Suprapubic skin (tissue), 4 donors: ENCODE data around the gene MAPK13. TPM values are rescaled to one million over a fixed set of nuclear protein-coding genes. Genes with fewer than 3 reads are reported as not detected.

Experiments
- DNase-seq, 2 donors: peaks; one replicate each; pipeline ENCODE4 v3.0.0-alpha.2; 2019; ENCODE audit warnings: low spot score in 2 of 2
- H3K27ac ChIP-seq: fragments of 200-600 bp; sonication (generic); one replicate; pipeline ENCODE4 v1.5.1; 2019
- H3K27me3 ChIP-seq: fragments of 200-600 bp; sonication (generic); one replicate; pipeline ENCODE4 v1.5.1; 2019
- H3K36me3 ChIP-seq: fragments of 200-600 bp; sonication (generic); one replicate; pipeline ENCODE4 v1.5.1; 2019
- H3K4me1 ChIP-seq: fragments of 200-600 bp; sonication (generic); one replicate; pipeline ENCODE4 v1.5.1; 2019
- H3K4me3 ChIP-seq: fragments of 200-600 bp; sonication (generic); one replicate; pipeline ENCODE4 v1.5.1; 2019; ENCODE audit warnings: mild to moderate bottlenecking
- H3K9me3 ChIP-seq: fragments of 200-600 bp; sonication (generic); one replicate; pipeline ENCODE4 v1.5.1; 2019
- EP300 ChIP-seq: sonication (generic); formaldehyde crosslinking; IDR thresholded peaks from one replicate; pipeline ENCODE4 v1.6.1; 2017; ENCODE audit warnings: antibody characterized with exemption
- POLR2A ChIP-seq, 2 donors: fragments of 450-650 bp; IDR thresholded peaks; one replicate each; pipeline ENCODE4 v1.6.1; 2017; ENCODE audit warnings: antibody characterized with exemption in 2 of 2, mild to moderate bottlenecking in 2 of 2, moderate library complexity in 2 of 2
- POLR2AphosphoS5 ChIP-seq, 3 donors: sonication (generic); formaldehyde crosslinking; IDR thresholded peaks; one replicate each; pipeline ENCODE4 v1.6.1; 2017; ENCODE audit warnings: antibody characterized with exemption in 3 of 3
- WGBS: methylation state at CpG from one replicate; pipeline ENCODE4 v1.1.5; 2018; 5-methylcytosine and 5-hydroxymethylcytosine counted together
- total RNA-seq, 4 donors: library from RNA; depleted of rRNA; stranded (reverse); fragments of >200 nt; gene quantifications; one replicate each; pipeline ENCODE4 v1.1.0, GENCODE V29; 2016
- TF ChIP-seq, protein P1 (sequence below), 2 donors: fragments of 200-600 bp in 1 of 2; fragments of 450-650 bp in 1 of 2; sonication (generic) in 1 of 2; IDR thresholded peaks; one replicate each; pipeline ENCODE4 v1.5.1; 2016 to 2019; ENCODE audit warnings: antibody characterized with exemption in 2 of 2, mild to moderate bottlenecking in 1 of 2, moderate library complexity in 1 of 2

The MAPK13 gene
- total RNA-seq, 4 donors from 2014 or later = 72.5 to 109 (median 105) TPM

DNA sequence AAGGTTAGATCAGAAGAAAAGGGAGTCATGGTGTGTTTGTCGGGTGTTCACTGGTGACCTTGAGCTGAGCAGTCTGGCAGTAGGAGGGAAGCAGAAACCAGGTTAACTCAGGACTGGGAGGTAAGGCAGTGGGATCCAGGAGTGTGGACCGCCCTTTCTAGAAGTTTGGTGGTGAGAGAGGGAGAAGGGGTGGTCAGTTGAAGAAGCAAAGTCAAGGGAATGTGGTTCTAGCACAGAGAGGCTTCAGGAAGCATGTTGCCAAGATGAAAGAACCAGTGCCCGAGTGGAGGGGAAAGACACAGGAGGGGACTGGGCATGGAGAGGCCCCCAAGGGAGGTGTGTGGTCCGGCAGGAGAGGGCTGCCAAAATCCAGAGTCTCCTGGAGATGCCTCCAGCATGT is 3.6 kb downstream of the MAPK13 start:
- Histone ChIP-seq H3K27me3 (no peaks in the 10 kb centered on the region), H3K4me1 (peaks cover 52% of the 10 kb centered on the region), H3K36me3 (peaks cover 23% of the 10 kb centered on the region)

DNA sequence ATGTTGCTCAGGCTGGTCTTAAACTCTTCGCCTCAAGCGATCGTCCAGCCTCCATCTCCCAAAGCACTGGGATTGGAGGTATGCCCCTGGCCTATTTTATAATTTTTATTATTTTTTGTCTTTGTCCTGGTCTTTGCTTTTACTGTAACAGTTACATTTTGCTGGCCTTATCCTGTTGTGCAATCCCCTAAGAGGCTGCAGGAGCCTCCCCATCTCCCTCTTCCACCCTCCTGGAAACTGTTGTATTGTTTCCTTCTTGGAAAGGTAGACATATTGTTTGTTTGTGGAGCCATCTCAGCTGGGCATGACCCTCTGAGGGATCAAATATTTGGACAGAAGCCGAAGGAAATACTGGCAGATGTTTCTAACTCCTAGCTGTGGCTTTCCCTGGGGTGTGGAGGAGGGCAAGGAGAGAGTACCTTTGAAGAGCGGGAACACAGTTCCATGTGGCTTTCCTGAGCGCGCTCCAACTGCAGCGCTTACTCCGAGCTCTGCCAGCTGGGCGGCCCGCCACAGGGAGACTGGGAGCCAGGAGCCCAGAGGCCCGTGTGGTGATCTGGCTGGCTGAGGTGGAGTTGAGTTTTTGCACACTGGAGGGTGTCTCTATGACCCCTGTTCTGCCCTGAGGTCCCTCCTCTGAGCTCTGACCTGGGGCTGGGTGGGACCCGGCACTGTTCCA is 4.9 kb downstream of the MAPK13 start:
- no peak overlapping the region for H3K27ac ChIP-seq
- WGBS = 61% methylated on average over 9 of the region's 13 CpGs
- no peaks in the 10 kb centered on the region for H3K9me3 ChIP-seq

More for the DNA sequence above, 3.6 kb downstream of the MAPK13 start:
- whole genome bisulfite sequencing = 82% methylated on average over 4 of the region's 4 CpGs
- no peak overlapping the region for H3K4me3 ChIP-seq
- H3K27ac ChIP-seq = peak overlapping the region; percentile 22
- TF ChIP-seq, protein P1, sequence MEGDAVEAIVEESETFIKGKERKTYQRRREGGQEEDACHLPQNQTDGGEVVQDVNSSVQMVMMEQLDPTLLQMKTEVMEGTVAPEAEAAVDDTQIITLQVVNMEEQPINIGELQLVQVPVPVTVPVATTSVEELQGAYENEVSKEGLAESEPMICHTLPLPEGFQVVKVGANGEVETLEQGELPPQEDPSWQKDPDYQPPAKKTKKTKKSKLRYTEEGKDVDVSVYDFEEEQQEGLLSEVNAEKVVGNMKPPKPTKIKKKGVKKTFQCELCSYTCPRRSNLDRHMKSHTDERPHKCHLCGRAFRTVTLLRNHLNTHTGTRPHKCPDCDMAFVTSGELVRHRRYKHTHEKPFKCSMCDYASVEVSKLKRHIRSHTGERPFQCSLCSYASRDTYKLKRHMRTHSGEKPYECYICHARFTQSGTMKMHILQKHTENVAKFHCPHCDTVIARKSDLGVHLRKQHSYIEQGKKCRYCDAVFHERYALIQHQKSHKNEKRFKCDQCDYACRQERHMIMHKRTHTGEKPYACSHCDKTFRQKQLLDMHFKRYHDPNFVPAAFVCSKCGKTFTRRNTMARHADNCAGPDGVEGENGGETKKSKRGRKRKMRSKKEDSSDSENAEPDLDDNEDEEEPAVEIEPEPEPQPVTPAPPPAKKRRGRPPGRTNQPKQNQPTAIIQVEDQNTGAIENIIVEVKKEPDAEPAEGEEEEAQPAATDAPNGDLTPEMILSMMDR (IDR thresholded peaks at IDR 0.05) = no peak
- peak in 1 of 2 donors; percentile 13 for DNase-seq
- no peaks in the 10 kb centered on the region for H3K9me3 ChIP-seq

DNA sequence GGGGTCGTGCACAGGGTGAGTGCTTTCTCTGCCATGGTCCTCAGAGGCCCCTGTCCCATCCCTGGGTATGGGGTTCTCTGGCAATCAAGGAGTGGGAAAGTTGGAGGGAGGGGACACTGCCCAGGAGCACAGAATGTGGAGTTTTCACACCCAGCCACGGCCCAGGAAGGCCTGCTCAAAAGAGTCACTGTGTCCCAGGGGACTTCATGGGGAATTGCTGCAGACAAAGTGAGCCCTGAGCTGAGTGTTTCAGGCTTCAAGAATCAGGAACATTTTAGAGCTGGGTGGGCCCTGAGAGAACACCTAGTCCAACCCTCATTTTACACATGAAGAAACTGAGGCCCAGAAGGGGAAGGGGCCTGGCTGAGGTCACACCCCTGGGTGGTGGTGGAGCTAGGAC is 5.7 kb downstream of the MAPK13 start:
- WGBS = 100% methylated on average over 2 of the region's 2 CpGs
- Histone ChIP-seq H3K4me1 (peaks cover 40% of the 10 kb centered on the region), H3K27me3 (no peaks in the 10 kb centered on the region), H3K4me3 (no peak overlapping the region), H3K36me3 (peaks cover 37% of the 10 kb centered on the region), H3K27ac (no peak overlapping the region), H3K9me3 (no peaks in the 10 kb centered on the region)
- TF ChIP-seq POLR2AphosphoS5 (IDR thresholded peaks at IDR 0.05) (no peak), EP300 (no peak), POLR2A (IDR thresholded peaks at IDR 0.05) (no peak)
- TF ChIP-seq, protein P1 (IDR thresholded peaks at IDR 0.05) = no peak
- DNase-seq = peak in 1 of 2 donors; percentile 44

More for the DNA sequence above, 4.9 kb downstream of the MAPK13 start:
- no peaks in the 10 kb centered on the region for H3K27me3 ChIP-seq
- peak in 1 of 2 donors; percentile 56 for DNase-seq
- H3K4me1 ChIP-seq = peaks cover 46% of the 10 kb centered on the region
- TF ChIP-seq EP300 (no peak), POLR2AphosphoS5 (IDR thresholded peaks at IDR 0.05) (no peak), POLR2A (IDR thresholded peaks at IDR 0.05) (no peak)
- TF ChIP-seq, protein P1 (IDR thresholded peaks at IDR 0.05) = no peak
- peaks cover 36% of the 10 kb centered on the region for H3K36me3 ChIP-seq
- H3K4me3 ChIP-seq = no peak overlapping the region

DNA sequence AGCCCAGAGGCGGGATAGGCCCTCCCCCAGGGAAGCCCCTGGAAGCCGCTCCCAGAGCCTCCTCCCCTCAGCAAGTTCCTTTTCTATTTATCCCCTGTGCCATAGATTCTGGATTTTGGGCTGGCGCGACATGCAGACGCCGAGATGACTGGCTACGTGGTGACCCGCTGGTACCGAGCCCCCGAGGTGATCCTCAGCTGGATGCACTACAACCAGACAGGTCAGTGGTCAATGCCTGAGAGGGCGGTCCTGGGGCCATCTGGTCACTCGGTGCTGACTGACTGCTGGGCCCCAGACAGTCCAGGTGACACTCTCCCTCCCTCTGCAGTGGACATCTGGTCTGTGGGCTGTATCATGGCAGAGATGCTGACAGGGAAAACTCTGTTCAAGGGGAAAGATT is 6.2 kb downstream of the MAPK13 start:
- no peak overlapping the region for H3K27ac ChIP-seq
- DNase-seq = peak in 1 of 2 donors; percentile 55
- no peak overlapping the region for H3K4me3 ChIP-seq
- H3K27me3 ChIP-seq = no peaks in the 10 kb centered on the region
- H3K9me3 ChIP-seq = no peaks in the 10 kb centered on the region
- TF ChIP-seq POLR2AphosphoS5 (IDR thresholded peaks at IDR 0.05) (no peak), EP300 (no peak), POLR2A (IDR thresholded peaks at IDR 0.05) (no peak)
- TF ChIP-seq, protein P1 (IDR thresholded peaks at IDR 0.05) = no peak
- H3K4me1 ChIP-seq = peaks cover 35% of the 10 kb centered on the region
- WGBS = 97% methylated on average over 11 of the region's 12 CpGs
- H3K36me3 ChIP-seq = peaks cover 37% of the 10 kb centered on the region

DNA sequence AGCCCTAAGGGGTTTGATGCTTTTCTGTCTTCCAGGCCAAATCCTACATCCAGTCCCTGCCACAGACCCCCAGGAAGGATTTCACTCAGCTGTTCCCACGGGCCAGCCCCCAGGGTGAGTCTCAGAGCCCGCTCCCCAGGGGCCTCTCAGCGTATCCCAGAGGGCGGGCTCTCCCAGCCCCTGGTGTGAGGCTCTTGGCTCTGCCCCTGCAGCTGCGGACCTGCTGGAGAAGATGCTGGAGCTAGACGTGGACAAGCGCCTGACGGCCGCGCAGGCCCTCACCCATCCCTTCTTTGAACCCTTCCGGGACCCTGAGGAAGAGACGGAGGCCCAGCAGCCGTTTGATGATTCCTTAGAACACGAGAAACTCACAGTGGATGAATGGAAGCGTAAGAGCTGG is 8.4 kb downstream of the MAPK13 start:
- no peaks in the 10 kb centered on the region for H3K27me3 ChIP-seq
- H3K4me1 ChIP-seq = peaks cover 17% of the 10 kb centered on the region
- no peak overlapping the region for H3K4me3 ChIP-seq
- no peaks in the 10 kb centered on the region for H3K9me3 ChIP-seq
- peaks cover 37% of the 10 kb centered on the region for H3K36me3 ChIP-seq
- TF ChIP-seq POLR2A (IDR thresholded peaks at IDR 0.05) (no peak), EP300 (no peak), POLR2AphosphoS5 (IDR thresholded peaks at IDR 0.05) (no peak)
- TF ChIP-seq, protein P1 (IDR thresholded peaks at IDR 0.05) = no peak
- peak in 1 of 2 donors; percentile 53 for DNase-seq
- H3K27ac ChIP-seq = no peak overlapping the region
- WGBS = 95% methylated on average over 12 of the region's 15 CpGs
